GM18907 (cell line): ENCODE data around the gene ARHGAP10.

ENCODE experiments used
- ATAC-seq: cut with Tn5 transposase; IDR thresholded peaks from one replicate; pipeline ENCODE4 v1.9.1; 2021; ENCODE audit warnings: mild to moderate bottlenecking, moderate library complexity; ENCODE audit not compliant: unreplicated experiment

ARHGAP10 gene

DNA sequence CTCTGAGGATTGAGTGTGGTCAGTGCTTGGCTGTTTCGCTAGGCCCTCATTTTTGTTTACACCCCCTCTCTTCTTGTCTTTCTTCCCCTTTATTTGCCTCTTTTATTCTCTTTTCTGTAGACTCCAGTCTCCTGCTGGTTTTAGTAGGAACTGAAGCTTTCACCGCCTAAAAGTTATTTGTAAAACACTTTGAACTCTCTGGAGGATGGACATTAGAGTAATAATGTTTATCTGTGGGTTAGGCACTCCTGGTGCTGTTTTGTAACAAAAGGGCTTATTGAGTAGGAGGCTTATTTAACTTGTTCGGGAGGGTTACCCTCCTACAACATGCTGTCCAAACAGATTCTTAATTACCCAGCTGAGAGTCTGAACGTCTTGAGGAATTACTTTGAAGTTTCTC lies 1.6 kb upstream of the ARHGAP10 start:
- ATAC-seq = no peak

- ATAC-seq = peak; percentile 33
Measured at GRCh38 chr4:147732518-147733235, 789 bp downstream of the ARHGAP10 start.

DNA sequence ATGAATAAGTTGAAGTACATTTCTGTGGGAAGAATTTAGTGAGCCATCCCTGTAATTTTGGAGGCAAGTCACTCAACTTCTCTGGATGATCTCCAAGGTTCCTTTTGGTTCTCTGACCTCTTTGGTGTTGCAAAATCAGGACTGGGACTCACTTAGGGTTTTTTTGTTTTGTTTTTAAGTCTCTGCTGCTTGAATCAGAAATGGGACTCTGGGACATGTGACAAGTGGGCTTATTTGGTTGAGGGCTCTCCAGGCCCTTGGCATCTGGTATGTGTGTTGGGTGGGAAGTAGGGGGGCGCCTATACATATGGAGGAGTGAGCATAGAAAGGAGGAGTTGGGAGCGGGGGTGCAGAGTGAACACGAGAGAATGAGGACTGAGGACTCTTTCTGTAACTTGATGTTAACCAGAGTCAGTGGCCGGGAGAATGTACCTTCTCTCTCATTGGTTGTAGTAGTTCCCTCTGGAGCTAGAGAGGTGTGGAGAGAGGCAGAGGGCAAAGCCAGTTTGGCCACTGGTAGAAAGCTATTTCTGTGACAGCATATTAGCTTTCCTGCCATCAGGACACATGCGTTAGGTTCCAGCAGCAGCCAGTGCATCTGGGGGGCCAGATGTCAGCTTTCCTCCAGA lies 1.9 kb downstream of the ARHGAP10 start:
- no peak for ATAC-seq

DNA sequence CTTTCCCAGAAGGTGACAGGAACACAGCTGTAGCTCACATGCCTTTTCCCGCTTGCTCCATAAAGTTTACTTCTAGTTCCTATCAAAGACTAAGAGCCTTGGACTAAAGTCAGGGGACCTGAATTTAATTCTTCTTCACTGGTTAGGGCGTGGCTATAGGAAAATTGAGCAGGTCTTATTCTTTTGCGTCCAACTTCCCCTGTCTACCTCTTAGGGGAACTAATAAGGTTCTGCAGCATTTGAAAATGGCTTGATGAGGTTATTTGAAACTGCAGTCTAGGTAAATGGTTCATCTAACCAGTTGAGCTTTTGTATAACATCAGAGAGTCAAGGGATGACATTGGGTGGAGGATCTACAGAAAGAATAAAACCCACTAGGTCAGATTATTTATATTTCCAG lies 2.6 kb downstream of the ARHGAP10 start:
- no peak for ATAC-seq

- no peak for ATAC-seq
Measured at GRCh38 chr4:147735413-147736301, 3.8 kb downstream of the ARHGAP10 start.

DNA sequence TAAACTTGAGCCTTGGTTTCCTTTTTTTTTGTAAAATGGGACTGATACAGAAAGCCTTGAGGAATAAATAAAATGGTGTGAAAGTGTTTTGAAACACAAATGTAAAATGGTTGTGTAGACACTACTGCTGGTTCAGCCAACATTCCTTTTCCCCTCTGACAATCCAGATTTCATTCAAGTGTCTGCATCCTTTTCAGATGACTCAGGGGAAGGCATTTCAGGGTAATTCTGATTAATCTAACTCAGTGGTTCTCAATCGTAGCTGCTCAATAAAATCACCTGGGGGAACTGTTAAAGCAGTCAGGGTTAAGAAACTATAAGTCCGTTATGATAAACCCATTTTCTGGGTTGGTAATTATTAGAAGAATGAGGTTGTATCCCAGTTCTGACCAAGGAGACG lies 4.6 kb downstream of the ARHGAP10 start:
- ATAC-seq = no peak

DNA sequence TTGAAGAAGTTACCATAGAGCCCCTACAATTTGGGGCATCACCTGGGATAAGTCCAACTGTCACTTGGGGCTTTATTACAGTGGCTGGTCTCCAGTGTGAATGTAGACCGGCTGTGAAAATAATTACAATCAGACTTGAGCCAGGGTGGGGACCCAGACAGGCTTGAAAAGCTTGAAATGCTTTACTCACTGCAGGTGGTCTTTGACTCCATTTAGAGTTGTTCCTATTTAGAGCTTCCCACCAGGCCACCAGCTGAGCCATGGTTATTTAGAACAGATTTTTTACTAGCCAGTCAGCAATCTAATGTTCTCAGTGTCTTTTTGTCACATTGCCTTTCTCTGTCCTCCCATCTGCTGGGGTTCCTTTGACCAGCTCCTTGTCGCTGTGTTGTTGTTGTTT lies 5.7 kb downstream of the ARHGAP10 start:
- no peak for ATAC-seq

DNA sequence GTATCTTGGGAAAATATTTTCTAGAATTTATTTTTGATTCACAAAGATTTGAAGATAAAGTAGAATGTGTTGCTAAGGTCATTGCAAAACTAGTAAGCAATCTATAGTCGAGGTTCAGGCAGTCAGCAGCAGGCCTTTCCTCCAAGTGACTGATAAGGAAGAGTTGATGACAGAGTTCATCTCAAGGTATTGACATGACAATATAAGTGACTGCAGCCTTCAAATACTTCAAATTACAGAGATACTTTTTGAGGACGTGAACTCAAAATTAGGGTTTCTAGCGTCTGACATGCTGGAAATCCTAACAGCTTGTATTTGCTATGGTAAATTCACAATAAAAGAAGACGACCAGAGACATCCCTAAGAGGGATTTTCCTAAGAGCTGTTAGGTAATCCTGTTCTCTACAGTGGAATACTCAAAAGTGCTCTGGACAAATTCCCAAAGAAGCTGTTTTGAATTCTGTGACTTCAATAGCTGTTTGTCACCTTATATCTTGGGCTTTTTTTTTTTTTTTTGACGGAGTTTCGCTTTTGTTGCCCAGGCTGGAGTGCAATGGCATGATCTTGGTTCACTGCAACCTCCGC lies 7.4 kb downstream of the ARHGAP10 start:
- ATAC-seq = no peak

DNA sequence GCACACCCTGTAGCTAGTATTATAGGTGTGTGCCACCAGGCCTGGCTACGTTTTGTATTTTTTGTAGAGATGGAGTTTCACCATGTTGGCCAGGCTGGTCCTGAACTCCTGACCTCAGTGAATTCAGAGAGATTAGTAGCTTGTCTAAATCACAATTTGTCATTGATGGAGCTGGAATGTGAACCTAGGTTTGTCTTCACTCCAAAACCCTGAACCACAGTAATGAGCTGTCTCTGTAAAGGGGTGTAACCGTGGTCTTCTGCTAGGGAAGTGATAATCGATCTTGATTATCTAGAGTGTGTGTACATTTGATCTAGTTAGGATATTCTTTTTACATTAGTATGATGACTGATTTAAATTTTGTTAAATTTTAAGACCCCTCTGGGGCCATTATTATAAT lies 8.3 kb downstream of the ARHGAP10 start:
- ATAC-seq = no peak

DNA sequence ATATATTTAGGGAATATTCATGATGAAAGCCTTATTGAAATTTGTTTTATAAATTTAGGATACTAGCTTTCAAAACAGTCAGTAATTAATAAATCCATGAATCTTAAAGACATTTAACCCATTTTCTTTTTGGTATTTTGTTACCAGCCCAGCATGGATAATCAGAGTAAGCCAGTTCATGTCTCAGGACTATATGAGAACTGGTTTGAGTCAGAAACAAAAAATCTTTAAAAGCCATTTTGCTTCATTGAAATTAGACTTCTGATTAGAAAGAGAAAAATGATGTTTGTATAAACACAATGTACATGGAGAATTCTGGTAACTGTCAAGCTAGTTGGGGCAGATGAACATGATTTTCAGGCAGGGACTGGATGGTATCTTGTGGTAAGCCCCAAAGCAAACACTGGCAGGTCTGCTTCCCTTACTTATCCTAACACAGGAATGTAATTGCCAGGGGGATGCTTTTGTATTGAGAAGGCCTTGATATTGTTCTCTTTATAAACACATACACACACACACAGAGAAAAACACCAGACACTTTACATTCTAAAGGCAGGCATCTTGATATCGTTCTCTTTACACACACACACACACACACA lies 9.4 kb downstream of the ARHGAP10 start:
- no peak for ATAC-seq

DNA sequence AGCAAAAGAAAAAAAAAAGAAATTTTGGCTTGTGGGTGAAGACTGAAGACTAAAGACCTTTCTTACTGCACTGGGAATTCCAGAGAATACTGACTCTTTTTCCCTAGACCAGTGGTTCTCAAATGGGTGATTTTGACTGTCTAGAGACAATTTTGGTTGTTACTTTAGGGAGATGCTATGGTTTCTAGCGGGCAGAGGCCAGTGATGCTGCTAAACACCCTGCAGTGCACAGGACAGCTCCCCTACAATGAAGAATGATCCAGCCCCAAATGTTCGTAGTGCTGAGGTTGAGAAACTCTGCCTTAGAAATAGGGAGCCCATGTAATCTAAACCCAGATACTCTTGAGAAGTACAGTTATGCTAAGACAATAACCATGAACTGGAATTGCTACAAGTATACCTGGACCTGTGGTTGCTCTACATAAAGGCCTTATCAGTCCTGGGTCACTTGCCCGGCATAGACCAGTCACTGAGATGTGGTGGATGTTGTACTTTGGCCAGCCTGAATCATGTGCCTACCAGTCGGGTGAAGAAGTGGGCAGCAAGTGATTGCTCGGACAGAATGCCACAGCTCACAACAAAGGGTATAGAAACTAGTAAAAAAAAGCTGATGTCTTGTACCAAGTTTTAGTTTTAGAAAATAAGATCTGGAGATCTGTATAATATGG lies 16.0 kb downstream of the ARHGAP10 start:
- no peak for ATAC-seq

- ATAC-seq = peak; percentile 98
Measured at GRCh38 chr4:147749811-147750321, 18.0 kb downstream of the ARHGAP10 start.

DNA sequence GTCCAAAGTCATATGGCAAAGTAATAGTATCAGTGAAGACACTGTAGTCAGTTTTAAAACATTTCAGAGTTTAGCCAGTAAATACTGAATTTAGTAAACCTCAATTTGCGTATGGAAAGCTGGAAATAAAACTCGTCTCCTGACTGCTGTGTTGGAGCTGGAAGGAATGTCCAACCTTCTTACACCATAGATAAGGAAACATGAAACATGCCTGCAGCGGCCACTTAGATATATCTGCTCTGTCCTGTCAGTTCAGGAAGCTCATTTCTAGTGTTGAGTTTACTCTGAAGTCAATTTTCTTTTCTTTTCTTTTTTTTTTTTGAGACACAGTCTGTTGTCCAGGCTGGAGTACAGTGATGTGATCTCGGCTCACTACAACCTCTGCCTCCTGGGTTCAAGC lies 21.2 kb downstream of the ARHGAP10 start:
- ATAC-seq = no peak

- no peak for ATAC-seq
Measured at GRCh38 chr4:147754037-147754445, 22.2 kb downstream of the ARHGAP10 start.

GRCh38 chr4:147755561-147756295 lies 23.8 kb downstream of the ARHGAP10 start:
- no peak for ATAC-seq

- no peak for ATAC-seq
Measured at GRCh38 chr4:147756417-147756816, 24.5 kb downstream of the ARHGAP10 start.

DNA sequence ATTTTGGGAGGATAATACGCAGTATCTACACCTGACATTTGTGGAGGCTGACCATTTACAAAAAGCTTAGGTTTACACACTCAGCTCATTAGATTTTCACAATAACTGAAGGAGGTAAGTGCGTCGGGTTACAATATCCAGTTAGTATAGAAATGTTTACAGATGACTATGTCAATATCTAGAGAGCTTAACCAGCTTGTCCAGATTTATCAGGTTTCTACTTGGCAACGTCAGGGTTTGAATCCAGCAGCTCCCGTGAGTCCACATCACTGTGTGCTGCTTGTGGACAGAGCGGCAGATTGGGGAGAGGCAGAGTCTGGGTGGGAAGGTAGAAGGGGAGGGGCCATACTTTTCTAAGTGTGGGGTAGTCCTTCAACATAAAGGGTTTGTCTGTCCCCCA lies 28.3 kb downstream of the ARHGAP10 start:
- no peak for ATAC-seq

GRCh38 chr4:147760695-147761094 lies 28.8 kb downstream of the ARHGAP10 start:
- ATAC-seq = peak; percentile 22

GRCh38 chr4:147761218-147761883 lies 29.5 kb downstream of the ARHGAP10 start:
- peak; percentile 53 for ATAC-seq
